ENCODE measurements around the gene GVQW3. TPM values are rescaled to one million over a fixed set of nuclear protein-coding genes. Genes with fewer than 3 reads are reported as not detected.

Gene GVQW3
- total RNA-seq, 1 experiment from 2014 or later: 7.7 TPM

DNA sequence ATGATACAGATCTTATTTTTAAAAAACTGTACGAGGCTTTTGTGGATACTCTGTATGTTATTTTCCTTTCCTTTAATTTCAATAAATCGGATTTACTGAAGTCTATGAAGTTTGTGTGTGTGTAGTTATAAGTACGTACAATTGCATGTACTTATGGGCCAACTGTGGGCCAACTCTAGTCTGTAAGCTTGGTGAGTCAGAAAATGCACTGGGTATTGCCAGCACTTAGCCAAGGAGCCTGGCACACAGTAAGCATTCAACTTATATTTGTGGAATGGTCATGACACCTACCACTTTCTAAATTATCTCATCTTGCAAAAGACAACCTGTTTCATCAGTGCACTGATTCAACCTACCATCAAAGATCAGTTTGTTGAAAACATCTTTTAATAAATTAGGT is 32.8 kb upstream of the GVQW3 start:
- TF ChIP-seq, protein P1, sequence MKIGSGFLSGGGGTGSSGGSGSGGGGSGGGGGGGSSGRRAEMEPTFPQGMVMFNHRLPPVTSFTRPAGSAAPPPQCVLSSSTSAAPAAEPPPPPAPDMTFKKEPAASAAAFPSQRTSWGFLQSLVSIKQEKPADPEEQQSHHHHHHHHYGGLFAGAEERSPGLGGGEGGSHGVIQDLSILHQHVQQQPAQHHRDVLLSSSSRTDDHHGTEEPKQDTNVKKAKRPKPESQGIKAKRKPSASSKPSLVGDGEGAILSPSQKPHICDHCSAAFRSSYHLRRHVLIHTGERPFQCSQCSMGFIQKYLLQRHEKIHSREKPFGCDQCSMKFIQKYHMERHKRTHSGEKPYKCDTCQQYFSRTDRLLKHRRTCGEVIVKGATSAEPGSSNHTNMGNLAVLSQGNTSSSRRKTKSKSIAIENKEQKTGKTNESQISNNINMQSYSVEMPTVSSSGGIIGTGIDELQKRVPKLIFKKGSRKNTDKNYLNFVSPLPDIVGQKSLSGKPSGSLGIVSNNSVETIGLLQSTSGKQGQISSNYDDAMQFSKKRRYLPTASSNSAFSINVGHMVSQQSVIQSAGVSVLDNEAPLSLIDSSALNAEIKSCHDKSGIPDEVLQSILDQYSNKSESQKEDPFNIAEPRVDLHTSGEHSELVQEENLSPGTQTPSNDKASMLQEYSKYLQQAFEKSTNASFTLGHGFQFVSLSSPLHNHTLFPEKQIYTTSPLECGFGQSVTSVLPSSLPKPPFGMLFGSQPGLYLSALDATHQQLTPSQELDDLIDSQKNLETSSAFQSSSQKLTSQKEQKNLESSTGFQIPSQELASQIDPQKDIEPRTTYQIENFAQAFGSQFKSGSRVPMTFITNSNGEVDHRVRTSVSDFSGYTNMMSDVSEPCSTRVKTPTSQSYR (CRISPR knock-in tag; IDR thresholded peaks at IDR 0.05): no peak
- TF ChIP-seq PRDM15 (CRISPR knock-in tag; IDR thresholded peaks at IDR 0.05) (no peak), ZNF423 (CRISPR knock-in tag; IDR thresholded peaks at IDR 0.05) (no peak), ESRRA (CRISPR knock-in tag; IDR thresholded peaks at IDR 0.05; ENCODE audit: borderline replicate concordance) (no peak)
- POLR2A ChIA-PET: no interaction called here
- Mint-ChIP-seq H3K9me3 (no peaks in the 10 kb centered on the region), H3K4me1 (no peaks in the 10 kb centered on the region), H3K27ac (no peak overlapping the region), H3K27me3 (ENCODE audit: low read depth) (no peaks in the 10 kb centered on the region), H3K36me3 (peaks cover 22% of the 10 kb centered on the region), H3K4me3 (no peak overlapping the region)
- no peak for ATAC-seq
- no peak for DNase-seq (ENCODE audit: low spot score)
- CTCF ChIA-PET: no interaction called here

DNA sequence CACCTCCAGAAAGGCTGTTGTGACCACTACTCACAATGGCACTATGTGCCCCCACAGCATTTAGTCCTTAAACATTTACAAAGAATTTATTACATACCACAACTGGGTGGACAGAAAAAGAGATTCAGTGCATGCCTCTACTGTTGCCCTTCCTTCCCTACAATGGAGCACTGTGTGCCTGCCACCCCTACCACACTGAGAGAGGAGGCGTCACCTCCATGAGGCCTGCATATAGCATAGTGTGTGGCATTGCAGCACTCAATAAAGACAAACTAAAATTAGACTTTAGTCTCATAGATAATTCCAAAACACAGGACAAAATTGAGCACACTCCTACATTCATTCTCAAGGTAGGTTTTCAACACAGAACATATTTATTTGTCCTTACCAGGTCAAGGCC is 26.0 kb upstream of the GVQW3 start:
- no peaks in the 10 kb centered on the region for H3K27me3 Mint-ChIP-seq (ENCODE audit: low read depth)

DNA sequence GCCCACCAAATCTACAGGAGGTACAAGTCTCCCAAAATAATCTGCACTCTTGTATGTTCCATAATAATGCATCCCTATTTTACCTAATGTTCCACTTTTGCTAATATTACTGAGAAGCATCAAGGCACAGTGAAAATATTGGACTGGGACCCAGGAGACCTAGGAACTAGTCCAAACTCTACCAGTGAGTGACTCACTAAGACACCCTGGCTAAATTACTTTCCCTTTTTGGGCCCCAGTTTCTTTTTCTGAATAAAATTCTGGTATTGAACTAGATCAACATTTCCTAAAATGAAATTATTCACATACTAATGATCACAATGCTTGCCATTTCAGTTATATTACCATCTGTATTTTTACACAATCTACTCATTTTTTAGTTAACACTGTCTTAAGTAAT is 19.7 kb upstream of the GVQW3 start:
- Mint-ChIP-seq H3K27ac (no peak overlapping the region), H3K36me3 (peaks cover 4% of the 10 kb centered on the region; the same call in 1 of the 2 replicates), H3K9me3 (no peaks in the 10 kb centered on the region), H3K4me3 (no peak overlapping the region), H3K27me3 (ENCODE audit: low read depth) (no peaks in the 10 kb centered on the region), H3K4me1 (peaks cover 8% of the 10 kb centered on the region)
- DNase-seq (ENCODE audit: low spot score) (no peak), ATAC-seq (no peak)
- ChIA-PET POLR2A (no interaction called here), CTCF (no interaction called here)
- TF ChIP-seq TEAD4 (CRISPR knock-in tag; IDR thresholded peaks at IDR 0.05) (no peak), NFYB (CRISPR knock-in tag; conservative IDR thresholded peaks at IDR 0.05; ENCODE audit: low read depth) (no peak), ZNF121 (CRISPR knock-in tag; IDR thresholded peaks at IDR 0.05) (no peak), HMGXB4 (CRISPR knock-in tag; IDR thresholded peaks at IDR 0.05) (no peak), PRDM15 (CRISPR knock-in tag; IDR thresholded peaks at IDR 0.05) (no peak)
- TF ChIP-seq, protein P2, sequence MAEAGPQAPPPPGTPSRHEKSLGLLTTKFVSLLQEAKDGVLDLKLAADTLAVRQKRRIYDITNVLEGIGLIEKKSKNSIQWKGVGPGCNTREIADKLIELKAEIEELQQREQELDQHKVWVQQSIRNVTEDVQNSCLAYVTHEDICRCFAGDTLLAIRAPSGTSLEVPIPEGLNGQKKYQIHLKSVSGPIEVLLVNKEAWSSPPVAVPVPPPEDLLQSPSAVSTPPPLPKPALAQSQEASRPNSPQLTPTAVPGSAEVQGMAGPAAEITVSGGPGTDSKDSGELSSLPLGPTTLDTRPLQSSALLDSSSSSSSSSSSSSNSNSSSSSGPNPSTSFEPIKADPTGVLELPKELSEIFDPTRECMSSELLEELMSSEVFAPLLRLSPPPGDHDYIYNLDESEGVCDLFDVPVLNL (CRISPR knock-in tag; IDR thresholded peaks at IDR 0.05; ENCODE audit: borderline replicate concordance, low read depth): no peak
- TF ChIP-seq, protein P3, sequence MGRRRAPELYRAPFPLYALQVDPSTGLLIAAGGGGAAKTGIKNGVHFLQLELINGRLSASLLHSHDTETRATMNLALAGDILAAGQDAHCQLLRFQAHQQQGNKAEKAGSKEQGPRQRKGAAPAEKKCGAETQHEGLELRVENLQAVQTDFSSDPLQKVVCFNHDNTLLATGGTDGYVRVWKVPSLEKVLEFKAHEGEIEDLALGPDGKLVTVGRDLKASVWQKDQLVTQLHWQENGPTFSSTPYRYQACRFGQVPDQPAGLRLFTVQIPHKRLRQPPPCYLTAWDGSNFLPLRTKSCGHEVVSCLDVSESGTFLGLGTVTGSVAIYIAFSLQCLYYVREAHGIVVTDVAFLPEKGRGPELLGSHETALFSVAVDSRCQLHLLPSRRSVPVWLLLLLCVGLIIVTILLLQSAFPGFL (CRISPR knock-in tag; IDR thresholded peaks at IDR 0.05; ENCODE audit: borderline replicate concordance): no peak
- TF ChIP-seq, protein P1 (CRISPR knock-in tag; IDR thresholded peaks at IDR 0.05): no peak

More for the DNA sequence above, 26.0 kb upstream of the GVQW3 start:
- CTCF ChIA-PET: no interaction called here
- Mint-ChIP-seq H3K27ac (no peak overlapping the region), H3K36me3 (peaks cover 46% of the 10 kb centered on the region), H3K9me3 (no peaks in the 10 kb centered on the region), H3K4me1 (no peaks in the 10 kb centered on the region), H3K4me3 (no peak overlapping the region)
- ATAC-seq (no peak), DNase-seq (ENCODE audit: low spot score) (no peak)
- TF ChIP-seq USF2 (CRISPR knock-in tag; IDR thresholded peaks at IDR 0.05) (no peak), OVOL2 (CRISPR knock-in tag; IDR thresholded peaks at IDR 0.05; ENCODE audit: borderline replicate concordance) (no peak)
- POLR2A ChIA-PET: no interaction called here

Measured in WTC11 (cell line).